ENCODE measurements around the gene IRF4.
"Not testable (repeated sequence)": the region's sequence is repeated elsewhere in the genome, so short reads cannot be mapped to it uniquely, and the experiment has no call there.

Gene IRF4

DNA sequence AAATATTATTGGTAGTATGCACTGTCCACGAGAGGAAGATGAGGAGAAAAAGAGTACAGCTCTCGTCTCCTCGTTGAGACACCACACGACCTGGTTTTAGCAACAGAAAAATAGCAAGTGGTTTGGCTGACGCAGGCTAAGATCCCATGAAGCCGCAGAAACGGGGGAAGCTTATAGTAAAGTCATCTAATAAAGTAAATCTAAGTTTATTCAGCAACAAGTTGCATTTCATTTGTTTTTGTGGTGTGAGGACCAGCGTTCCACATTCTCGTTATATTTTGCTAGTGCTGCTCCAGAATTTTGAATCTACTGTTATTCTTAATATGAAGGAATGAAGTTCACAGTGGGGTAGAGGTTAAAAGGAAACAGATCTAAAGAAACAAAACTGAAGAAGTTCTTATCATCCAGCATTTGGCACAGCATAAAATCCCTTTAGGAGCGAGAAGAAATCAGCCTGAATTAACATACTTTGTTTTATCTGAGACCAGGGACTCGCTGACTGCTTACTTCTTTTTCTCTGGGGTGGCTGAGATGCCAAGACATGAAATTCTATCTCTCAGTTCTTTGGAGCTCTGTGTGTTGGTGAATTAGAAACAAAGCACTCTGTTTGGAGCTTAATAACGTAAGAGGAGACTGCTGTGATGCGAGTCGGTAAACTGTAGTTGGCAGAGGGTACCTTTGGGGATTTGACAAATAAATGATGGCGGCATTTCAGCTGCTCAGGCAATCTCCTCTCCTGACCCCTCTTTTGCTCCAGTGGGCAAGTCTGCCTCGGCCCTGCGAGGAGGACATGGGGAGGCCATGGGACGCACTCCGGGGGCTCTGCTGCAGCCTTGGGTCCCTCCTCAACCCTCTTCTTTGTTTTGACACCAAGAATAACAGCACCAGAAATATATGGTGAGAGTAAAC, 24.9 kb upstream of the IRF4 start:
- no peak for DNase-seq (ENCODE audit: low read depth in 2 of 2)

DNA sequence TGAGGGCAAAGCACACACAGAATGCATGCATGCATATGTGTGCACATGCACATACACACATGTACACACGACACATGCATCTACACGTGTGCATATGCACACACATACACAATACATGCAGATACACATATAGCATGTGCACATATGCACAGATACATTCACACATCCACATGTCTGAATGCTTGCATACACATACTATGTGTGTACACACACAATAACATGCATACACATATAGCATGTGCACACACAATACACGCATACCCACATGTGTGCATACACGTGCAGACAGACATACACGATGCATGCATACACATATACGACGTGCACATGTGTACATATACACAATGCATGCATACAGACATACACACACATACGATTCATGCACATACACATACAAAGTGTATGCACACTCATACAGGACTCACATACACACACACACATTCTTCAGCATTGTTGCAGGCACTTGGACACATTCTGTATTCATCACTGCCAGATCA, 24.2 kb upstream of the IRF4 start:
- DNase-seq (ENCODE audit: low read depth in 2 of 2): no peak

DNA sequence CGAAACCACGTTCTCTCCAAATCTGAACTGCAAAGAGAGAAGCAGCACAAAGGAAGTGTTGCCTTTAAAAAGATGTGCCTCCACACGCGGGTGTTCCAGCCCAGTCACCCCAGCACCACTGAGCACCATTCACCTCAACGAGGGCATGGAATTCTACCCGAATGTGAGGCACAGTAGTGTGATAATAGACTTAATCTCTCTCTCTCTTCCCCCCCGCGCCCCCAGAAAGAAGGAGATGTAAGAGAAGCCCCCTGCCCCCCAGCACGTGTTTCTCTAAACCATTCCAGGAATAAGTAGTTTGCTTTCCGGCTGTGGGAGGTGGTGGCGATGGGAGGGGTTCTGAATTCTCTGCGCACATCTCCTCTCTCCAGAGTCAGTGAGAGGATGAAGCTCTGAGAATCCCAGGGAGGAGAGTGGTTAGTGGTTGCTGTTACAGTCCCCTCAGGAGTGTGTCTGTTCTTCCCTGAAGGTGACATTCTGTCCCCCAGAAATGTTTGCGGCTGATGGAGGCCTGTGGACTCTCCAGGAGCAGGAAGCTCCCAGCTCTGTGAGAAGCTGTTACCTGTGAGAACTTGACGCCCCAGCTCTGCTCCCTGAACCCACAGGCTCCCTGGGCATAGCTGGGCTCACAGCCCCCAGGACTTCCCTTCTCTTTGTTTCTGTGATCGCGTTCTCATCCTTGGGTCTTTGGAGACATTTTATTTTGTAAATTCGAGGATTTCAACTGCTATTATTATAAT, 23.5 kb upstream of the IRF4 start:
- DNase-seq (ENCODE audit: low read depth in 2 of 2): no peak

DNA sequence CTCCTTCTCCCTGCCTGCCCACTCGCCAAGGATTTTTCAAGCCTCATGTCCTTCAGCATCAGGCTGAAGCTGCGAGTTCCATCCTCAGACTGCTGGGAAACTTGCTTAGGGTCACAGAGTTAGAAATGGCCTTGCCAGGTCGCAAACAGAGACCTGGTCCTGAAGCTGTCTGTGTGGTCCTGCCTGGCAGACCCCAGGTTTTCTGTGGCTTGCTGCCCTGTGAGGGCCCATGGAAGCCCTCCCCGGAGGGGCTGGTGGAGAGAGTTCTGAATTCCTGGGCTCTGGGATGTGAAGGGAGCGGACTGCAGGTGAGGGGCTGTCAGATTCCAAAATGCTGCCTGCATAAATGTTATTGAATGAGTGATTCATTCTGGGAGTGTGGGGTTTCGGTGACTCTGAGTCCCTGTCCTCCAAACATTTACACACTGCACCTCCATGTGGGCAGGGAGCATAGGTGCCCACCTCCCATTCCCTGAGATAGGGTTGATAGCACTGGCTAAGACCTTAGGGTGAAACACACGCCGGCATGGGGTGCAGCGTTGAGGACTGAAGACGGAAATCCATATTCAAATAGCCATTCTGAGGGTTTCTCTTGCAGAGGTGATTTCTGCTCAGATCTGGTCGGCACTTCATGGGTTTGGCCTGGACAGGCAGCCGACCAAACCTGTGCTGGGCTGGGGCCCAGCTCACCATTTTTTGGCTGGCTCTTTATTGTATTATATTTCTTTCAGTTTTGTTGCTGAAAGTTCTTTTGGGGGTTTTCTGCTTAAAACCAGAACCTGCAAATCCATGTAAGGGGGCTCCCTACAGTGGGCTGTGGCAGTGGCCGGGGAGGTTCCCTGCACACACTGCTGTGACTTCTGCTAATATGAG, 21.8 kb upstream of the IRF4 start:
- DNase-seq (ENCODE audit: low read depth in 2 of 2): no peak

DNA sequence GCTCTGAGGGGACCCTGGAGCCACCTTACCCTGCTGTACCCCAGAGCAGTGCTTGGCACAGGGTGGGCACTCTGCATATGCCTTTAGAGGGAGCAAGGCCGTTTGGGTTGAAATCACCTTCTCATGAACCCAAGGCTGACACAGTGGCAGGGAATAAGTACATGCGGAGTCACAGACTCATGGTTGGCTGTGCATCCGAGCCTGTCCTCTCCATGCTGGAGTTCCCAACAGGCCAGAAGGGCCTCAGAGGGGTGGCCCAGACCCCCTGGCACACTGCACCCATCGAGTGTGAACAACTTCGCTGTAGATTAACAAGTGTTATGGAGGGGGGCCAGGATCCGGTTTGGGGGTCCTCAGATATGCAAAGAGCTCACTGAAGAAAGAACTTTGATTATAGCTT, 21.0 kb upstream of the IRF4 start:
- no peak for DNase-seq (ENCODE audit: low read depth in 2 of 2)

DNA sequence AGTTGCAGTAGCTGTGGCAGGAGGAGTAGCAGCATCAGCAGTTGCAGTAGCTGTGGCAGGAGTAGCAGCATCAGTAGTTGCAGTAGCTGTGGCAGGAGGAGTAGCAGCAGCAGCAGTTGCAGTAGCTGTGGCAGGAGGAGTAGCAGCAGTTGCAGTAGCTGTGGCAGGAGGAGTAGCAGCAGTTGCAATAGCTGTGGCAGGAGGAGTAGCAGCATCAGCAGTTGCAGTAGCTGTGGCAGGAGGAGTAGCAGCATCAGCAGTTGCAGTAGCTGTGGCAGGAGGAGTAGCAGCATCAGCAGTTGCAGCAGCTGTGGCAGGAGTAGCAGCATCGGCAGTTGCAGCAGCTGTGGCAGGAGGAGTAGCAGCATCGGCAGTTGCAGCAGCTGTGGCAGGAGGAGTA, 19.7 kb upstream of the IRF4 start:
- not testable (repeated sequence) for DNase-seq (ENCODE audit: low read depth in 2 of 2)

DNA sequence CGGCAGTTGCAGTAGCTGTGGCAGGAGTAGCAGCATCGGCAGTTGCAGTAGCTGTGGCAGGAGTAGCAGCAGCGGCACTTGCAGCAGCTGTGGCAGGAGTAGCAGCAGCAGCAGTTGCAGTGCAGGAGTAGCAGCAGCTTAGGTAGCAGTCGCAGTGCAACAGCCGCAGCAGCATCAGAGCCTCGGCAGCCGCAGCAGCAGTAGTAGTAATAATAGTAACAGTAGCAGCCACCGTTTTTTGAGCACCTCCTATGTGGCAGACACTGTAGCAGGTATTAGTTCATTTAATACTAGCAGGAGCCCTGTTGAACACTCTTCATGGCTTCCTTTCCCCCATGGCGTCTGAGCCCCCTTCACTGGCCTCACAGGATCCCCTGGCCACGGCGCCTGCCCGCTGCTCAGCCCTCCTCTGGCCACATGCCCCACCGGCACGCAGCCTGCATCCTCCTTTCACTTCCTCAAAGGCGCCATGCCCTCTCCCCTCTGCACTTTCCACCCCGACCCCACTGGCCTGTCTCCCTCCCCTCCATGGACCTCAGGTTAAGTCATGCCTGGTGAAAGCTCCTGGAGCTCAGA, 19.1 kb upstream of the IRF4 start:
- no peak for DNase-seq (ENCODE audit: low read depth in 2 of 2)

DNA sequence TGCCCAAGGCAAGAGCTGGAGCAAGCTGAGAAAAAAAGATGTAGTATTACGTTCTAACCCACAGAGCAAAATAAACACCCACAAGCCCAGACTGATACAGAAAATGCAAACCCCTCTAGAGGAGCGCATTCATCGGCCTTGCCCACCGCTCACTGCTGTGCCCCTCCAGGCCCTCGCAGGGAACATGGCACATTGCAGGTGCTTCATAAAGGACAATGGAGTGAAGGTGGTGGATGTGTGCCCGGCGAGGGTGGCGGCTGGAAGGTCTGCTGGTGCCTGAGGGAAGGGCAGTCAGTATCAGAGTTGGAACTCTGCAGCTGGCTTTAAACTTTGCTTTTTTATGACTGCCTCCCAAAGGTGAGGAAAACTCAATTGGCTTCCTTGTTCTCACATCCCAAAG, 18.5 kb upstream of the IRF4 start:
- no peak for DNase-seq (ENCODE audit: low read depth in 2 of 2)

DNA sequence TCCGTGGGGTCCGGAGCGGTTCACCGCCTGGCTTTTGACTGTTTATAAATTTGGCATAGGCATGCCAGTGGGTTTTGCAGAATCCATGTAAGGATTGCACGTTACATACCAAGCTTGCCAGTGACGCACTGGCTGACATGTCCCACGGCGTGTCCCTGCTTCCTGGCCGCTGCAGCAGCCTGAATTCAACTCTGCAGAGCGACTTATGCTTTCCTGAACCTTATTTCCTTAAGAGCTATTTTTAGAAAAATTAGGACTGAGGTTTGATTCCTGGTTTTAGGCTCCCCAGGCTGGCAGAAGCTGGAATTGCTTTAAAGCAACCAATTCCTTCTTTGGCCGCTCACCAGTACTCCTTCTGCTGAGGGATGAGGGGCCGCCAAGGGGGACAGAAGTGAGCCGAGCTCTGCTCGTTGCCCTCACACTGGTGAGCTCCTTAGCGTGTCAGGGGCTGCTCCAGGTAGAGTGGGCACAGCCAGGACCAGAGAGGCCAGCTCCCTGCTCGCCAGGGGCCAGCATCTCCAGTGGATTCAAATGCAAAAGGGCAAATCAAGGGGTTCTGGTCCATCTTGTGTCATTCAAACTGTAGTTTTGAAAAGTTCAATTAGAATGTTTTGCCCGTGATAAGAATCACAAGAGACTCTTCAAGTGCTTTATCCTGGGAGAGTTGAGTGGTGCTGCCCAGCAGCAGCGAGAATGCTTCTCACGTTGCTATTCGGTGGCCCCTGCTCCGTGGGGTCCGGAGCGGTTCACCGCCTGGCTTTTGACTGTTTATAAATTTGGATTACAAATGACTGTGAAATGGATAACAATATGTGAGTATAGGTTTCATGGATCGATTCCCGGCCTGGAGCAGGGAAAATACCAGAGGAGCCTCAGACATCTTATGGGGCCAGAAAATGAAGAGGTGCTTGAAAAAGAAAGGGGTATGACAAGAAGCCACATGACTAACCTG, 17.5 kb upstream of the IRF4 start:
- no peak for DNase-seq (ENCODE audit: low read depth in 2 of 2)

DNA sequence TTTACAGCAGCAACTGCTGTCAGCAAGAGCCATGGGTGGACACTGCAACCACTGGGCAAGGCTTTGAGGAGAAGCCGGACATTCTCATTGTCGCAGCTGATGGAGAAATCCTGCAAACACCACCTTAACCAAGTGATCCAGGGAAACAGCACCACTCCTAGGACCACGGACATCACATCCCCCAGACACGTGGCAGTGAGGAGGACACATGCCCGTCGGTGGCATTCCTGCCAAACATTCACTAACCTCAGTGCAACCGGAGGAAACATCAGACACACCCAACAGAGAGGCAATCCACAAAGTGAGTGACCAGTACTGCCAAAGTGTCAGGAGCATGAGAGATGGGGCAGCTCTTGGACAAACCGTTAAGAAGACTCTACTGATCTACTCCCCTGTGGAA, 16.6 kb upstream of the IRF4 start:
- no peak for DNase-seq (ENCODE audit: low read depth in 2 of 2)

DNA sequence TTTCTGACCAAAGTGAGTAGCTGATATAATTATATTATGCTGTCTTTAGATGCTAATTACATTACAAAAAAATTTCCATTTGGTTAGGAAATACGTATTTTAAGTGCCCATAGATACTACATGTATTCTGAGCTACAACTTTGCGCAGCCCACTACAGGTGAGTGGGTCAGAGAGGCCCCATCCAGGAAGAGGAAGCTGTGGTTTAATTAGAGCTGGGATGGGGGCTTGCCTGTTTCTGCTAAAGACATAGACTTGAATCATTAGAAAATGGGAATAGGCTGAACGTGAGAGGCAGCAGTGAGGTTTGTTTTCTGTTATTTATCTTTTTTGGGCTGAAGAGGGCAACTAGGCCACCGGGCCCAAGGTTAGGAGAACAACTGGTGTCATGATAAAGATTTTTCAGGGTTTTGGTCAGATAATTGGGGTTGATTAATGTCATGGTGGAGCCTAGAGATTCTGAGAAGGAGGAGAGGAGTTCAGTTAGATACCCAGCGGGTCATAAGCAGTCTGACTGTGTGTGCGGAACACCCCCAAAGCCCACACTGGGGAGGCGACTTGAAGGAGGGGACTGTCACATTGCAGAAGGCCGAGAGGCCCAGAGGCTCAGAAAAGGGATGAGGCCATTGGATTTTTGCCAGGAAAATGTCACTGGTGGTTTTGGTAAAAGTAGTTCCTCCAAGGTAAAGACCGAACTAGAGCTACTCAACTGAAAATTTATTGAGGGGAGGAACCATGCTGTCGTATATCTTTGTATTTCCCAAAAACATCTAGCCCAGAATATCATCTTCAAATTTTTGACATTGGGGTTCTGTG, 14.5 kb upstream of the IRF4 start:
- DNase-seq (ENCODE audit: low read depth in 2 of 2): no peak

DNA sequence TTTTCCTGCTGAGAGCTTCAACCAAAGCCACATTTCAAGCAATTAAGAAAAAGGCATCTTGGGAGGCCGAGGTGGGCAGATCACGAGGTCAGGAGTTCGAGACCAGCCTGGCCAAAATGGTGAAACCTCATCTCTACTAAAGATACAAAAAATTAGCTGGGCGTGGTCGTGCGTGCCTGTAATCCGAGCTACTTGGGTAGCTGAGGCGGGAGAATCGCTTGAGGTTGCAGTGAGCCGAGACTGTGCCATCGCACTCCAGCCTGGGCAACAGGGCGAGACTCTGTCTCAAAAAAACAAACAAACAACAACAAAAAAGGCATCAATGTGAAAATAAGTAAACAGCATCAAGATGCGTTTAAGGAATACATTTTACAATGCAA, 13.9 kb upstream of the IRF4 start:
- DNase-seq (ENCODE audit: low read depth in 2 of 2): not testable (repeated sequence)

DNA sequence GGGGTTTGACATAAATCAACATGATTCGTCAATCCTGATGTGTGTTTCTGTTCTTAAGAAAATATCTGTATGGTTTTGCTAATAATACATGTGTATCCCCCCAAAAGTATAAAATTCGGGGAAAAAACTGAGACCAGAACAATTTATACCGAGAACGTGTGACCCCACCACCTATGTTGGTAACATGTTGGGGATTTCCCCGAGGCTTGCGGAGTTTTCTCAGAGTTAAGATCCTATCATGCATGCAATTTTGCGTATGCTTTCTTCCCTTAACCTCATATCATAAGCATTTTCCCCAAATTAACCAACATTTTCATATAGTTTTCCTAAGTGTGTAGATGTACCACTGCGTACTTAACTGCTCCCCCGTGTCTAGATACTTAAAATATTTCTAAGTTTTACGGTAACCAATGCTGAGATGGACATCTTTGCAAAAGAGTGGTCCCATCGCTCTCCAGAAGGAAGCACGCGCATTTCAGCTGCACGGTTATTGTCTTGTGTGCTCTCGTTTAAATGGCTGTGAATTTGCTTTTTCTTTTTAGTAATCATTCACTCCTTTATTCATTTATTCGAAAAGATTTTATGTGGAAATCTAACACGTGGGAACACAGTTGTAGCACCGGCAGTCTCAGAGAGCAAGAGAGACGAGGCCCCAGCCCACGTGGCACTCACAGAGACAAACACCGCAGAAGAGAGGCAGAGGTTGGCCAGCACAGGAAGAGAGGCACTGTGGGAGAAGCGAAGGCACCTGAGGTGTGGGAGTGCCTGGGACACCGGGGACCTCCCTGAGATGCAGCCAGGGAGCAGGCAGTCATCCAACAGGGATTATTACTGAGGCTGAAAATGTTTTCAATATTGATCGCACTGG, 13.2 kb upstream of the IRF4 start:
- DNase-seq (ENCODE audit: low read depth in 2 of 2): no peak

DNA sequence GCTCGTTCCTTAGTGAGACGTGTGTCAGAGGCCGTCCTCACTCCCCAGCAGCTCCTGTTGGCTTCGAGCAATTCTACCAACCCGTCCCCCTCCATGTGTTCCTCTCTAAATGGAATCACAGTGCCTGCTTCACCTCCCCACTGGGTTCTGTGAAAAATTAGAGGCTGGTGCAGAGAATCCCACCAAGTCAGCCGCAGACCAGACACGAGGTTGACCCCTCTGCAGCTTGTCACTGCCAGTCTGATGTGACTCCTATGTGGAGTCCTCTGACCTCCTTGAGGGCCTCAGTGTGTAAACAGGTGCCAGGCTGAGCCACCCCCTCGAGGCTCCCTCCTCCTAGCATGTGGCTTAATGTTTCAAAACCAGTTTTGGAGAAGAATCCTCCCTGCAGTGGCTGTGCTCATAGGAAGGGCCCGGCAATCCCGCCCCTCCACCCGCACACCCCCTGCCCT, 12.6 kb upstream of the IRF4 start:
- no peak for DNase-seq (ENCODE audit: low read depth in 2 of 2)

DNA sequence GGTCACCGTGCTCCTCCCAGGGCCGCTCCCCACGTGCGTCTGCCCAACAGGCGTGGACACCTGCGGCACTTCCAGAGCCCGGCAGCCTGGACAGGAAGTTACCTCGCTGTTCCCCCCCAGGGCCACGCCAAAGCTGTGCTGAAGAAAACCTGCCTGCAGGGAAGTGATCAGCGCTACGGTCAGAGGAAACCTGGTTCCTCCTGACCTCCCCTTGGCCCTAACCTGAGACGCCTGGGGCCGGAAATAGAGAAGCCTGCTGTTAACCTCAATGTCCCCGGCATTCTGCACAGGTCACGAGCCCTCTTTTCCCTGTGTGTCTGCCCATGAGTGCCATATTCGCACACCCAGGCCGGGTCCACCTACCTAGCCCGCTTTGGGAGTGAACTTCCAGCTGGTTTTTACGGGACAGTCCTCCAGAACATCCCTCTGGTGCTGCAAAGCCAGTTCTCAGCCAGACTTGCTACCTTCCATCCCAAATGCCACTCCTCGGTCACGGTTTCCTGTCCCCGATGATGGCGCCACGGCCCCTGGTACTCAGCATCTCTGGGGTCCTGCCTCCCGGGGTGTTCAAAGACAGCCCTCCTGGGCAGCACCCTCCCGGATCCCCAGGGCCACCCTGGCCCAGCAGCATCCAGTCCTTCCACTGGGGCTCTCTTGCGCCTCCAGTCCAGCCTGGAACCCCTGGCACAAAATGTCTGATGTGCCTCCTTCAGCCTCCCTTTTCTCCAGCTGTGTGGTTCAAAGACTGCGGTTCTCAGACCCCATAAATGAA, 12.0 kb upstream of the IRF4 start:
- DNase-seq (ENCODE audit: low read depth in 2 of 2): no peak

DNA sequence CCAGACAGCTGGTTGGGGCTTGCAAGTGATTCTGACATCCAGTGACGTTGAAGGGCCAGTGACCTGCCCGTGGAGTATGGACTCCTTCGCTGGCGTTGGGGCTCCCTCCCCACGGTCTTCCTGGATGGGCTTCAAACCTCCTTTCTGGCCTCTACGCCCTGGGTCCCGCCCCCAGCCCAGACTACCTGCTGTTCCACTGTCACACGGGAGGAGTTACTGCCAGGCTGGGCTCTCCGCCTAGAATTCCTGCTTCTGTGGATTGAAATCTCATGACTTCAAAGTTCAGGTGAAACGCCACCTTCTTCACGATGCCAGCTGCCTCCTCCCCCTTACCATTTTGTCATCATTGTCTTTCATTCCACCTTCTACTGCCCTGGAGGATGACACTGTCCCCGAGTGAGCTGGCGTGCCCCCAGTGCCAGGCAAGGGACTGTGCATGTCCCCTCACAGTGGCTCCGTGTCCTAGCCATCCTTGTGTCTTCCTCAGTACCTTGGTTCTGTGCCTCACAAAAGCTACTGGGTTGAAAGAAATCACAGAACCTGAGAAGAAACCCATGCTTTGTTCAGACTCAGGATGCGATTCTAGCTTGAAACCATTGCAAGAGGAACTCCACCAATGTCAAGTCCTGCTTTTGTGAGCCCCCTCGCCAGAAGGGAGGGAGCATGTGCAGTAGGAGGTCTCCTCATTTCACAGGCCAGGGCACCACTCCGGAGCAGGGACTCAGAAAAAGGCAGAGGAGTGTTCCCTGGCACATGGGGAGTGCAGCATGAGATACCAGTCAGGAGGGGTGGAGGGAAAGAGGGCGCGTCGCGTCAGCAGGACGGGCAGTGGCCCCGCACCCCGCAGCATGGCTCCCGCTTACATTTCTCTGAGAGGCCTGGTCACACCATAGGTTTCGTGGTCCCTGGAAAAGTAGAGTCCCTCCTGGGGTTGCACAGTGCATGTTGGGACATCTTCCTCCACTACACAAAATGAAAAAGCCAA, 11.0 kb upstream of the IRF4 start:
- no peak for DNase-seq (ENCODE audit: low read depth in 2 of 2)
